ENCODE measurements around the gene SHOC2.

- no peak for TF ChIP-seq CTCF (IDR thresholded peaks at IDR 0.05; ENCODE audit: low read depth, low read length)
- TF ChIP-seq POLR2A (IDR thresholded peaks at IDR 0.05; ENCODE audit: extremely low read depth, insufficient read length): no peak
Measured at GRCh38 chr10:110976577-110976976, 57.2 kb downstream of the SHOC2 start.
